Nephron progenitor cell (in vitro differentiated cells): ENCODE results near the gene ADGRL4.

Experiments
- DNase-seq: peaks from one replicate; pipeline ENCODE4 v3.0.0; 2021
- H3K27ac Mint-ChIP-seq: 2 replicates; pipeline ENCODE4 v1.8.0; 2021; ENCODE audit warnings: mild to moderate bottlenecking, moderate library complexity, mixed read lengths
- H3K27me3 Mint-ChIP-seq: 2 replicates; pipeline ENCODE4 v1.8.0; 2021; ENCODE audit warnings: mild to moderate bottlenecking, low read depth, mixed read lengths; ENCODE audit not compliant: poor library complexity
- H3K36me3 Mint-ChIP-seq: 2 replicates; pipeline ENCODE4 v1.8.0; 2021; ENCODE audit warnings: low read depth, mixed read lengths
- H3K4me1 Mint-ChIP-seq: 2 replicates; pipeline ENCODE4 v1.8.0; 2021; ENCODE audit warnings: mixed read lengths
- H3K4me3 Mint-ChIP-seq: 2 replicates; pipeline ENCODE4 v1.8.0; 2021; ENCODE audit warnings: mild to moderate bottlenecking, moderate library complexity, mixed read lengths
- H3K9me3 Mint-ChIP-seq: 2 replicates; pipeline ENCODE4 v1.8.0; 2021; ENCODE audit warnings: mild to moderate bottlenecking, moderate library complexity, mixed read lengths
- CTCF ChIP-seq: fragments of 200-600 bp; sonication (generic); IDR thresholded peaks from 2 replicates; pipeline ENCODE4 v1.5.0; 2021; ENCODE audit warnings: antibody characterized with exemption

The ADGRL4 gene

DNA sequence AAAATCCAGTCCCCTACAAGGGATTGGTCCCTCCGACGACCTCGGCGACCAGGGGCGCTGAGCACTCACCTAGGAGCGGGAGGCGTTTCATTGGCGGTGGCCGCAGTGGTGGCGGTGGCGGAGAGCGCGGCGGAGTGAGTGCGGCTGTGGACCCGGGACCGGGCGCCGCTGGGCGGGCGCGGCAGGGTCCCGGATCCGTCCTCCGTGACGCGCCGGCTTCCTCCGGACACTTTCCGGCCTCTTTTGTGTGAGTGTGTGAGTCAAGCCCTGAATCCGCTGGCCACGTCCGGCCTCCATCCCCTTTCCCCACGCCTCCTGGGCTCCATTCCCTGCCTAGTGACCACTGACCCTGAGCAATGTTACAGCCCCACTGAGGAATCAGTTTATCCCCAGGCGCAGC lies at the start of gene ADGRL4:
ADGRL4 (minus strand) TSS at position 167 of the 400 bp plus-strand sequence; CDS start at position 91, 76 bp downstream.
- peak; percentile 59 for DNase-seq
- H3K27ac Mint-ChIP-seq = no peak within 1 kb of the TSS
- no peaks in the 10 kb centered on the region for H3K9me3 Mint-ChIP-seq
- H3K4me1 Mint-ChIP-seq = peaks cover 7% of the 10 kb centered on the region
- peak within 1 kb of the TSS; percentile 84 for H3K4me3 Mint-ChIP-seq
- peaks cover 23% of the 10 kb centered on the region for H3K27me3 Mint-ChIP-seq
- no peak for TF ChIP-seq CTCF
- no peaks in the 10 kb centered on the region for H3K36me3 Mint-ChIP-seq

DNA sequence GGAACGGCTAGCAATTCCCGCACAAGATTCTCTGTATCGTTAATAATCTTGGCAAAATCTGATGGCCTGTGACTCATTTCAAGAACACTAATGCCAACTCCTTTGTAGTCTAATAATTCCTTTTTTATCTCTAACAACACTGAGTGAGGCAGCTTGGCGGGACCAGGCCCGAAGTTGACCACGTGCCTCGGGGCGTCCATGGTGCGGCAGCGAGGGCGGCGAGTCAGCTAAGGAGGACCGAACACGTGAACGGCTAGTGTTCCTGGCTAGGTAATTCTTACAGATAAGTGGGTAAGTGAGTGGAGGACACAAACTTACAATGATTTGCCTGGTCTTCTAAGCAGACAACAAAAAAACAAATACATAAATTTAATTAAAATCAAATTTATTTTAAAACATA lies 49.3 kb upstream of the ADGRL4 start:
- TF ChIP-seq CTCF = no peak
- H3K27ac Mint-ChIP-seq = no peak overlapping the region
- DNase-seq = no peak
- no peaks in the 10 kb centered on the region for H3K36me3 Mint-ChIP-seq
- no peaks in the 10 kb centered on the region for H3K4me1 Mint-ChIP-seq
- H3K27me3 Mint-ChIP-seq = peaks cover 4% of the 10 kb centered on the region
- no peak overlapping the region for H3K4me3 Mint-ChIP-seq
- peaks cover 37% of the 10 kb centered on the region for H3K9me3 Mint-ChIP-seq

GRCh38 chr1:79052829-79053449 lies 46.4 kb upstream of the ADGRL4 start:
- H3K36me3 Mint-ChIP-seq = no peaks in the 10 kb centered on the region
- H3K4me1 Mint-ChIP-seq = no peaks in the 10 kb centered on the region
- no peak overlapping the region for H3K27ac Mint-ChIP-seq
- no peak for DNase-seq
- no peak for TF ChIP-seq CTCF
- H3K4me3 Mint-ChIP-seq = no peak overlapping the region
- H3K27me3 Mint-ChIP-seq = no peaks in the 10 kb centered on the region
- peaks cover 11% of the 10 kb centered on the region for H3K9me3 Mint-ChIP-seq

DNA sequence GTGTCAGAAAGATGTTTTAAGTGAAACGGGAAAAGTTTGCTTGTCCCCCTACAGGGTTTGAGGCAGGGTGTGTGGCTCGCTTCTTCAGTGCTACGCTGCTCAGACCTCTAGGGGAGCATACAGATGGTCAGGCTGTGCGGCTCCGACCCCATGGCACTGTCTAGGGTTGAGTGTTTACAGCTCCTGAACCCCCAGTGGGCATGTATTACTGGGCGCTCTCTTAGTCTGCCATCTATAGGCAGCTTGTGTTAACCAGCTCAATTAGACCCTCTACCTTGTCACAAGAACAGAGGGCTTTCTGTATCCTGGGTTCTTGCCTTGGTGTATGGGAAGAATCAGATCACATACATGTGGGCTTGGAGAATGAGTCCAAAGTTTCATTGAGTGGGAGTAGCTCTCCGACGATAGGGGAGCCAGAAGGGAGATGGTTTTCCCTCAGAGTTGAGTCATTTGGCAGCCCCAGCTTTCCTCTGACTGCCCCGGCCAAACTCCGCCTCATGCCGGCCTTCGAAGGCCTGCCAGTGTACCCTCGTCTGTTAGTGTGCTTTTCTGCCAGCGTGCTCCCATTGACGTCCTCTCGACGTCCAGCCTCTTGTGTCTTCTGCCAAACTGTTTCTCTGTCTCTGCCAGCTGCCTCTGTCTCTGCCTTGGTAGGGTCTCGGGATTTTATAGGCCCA lies 38.6 kb upstream of the ADGRL4 start:
- no peaks in the 10 kb centered on the region for H3K9me3 Mint-ChIP-seq
- H3K4me3 Mint-ChIP-seq = no peak overlapping the region
- H3K27me3 Mint-ChIP-seq = no peaks in the 10 kb centered on the region
- no peaks in the 10 kb centered on the region for H3K4me1 Mint-ChIP-seq
- TF ChIP-seq CTCF = no peak
- peak overlapping the region; percentile 20 for H3K27ac Mint-ChIP-seq
- H3K36me3 Mint-ChIP-seq = no peaks in the 10 kb centered on the region
- DNase-seq = peak; percentile 10

GRCh38 chr1:79043506-79043905 lies 37.0 kb upstream of the ADGRL4 start:
- peaks cover 4% of the 10 kb centered on the region for H3K9me3 Mint-ChIP-seq
- H3K27me3 Mint-ChIP-seq = no peaks in the 10 kb centered on the region
- no peaks in the 10 kb centered on the region for H3K36me3 Mint-ChIP-seq
- H3K4me3 Mint-ChIP-seq = no peak overlapping the region
- no peak for DNase-seq
- no peak for TF ChIP-seq CTCF
- H3K27ac Mint-ChIP-seq = peak overlapping the region; percentile 52
- H3K4me1 Mint-ChIP-seq = no peaks in the 10 kb centered on the region

- TF ChIP-seq CTCF = no peak
- peaks cover 4% of the 10 kb centered on the region for H3K36me3 Mint-ChIP-seq
- H3K4me3 Mint-ChIP-seq = no peak overlapping the region
- H3K27ac Mint-ChIP-seq = no peak overlapping the region
- H3K27me3 Mint-ChIP-seq = no peaks in the 10 kb centered on the region
- no peak for DNase-seq
- no peaks in the 10 kb centered on the region for H3K4me1 Mint-ChIP-seq
- H3K9me3 Mint-ChIP-seq = peaks cover 14% of the 10 kb centered on the region
Measured at GRCh38 chr1:79042539-79042938, 36.0 kb upstream of the ADGRL4 start.
